GM23338 (cell line): ENCODE results near the gene SHANK2. TPM values are rescaled to one million over a fixed set of nuclear protein-coding genes. Genes with fewer than 3 reads are reported as not detected.

Experiments used
- ATAC-seq: fragments of 200-7000 bp; cut with Tn5 transposase; 3 replicates; pipeline ENCODE4 v1.9.1; 2020
- DNase-seq: peaks from one replicate; pipeline ENCODE4 v3.0.0-alpha.2; 2015; ENCODE audit warnings: low spot score
- H2AFZ ChIP-seq: fragments of 200-600 bp; sonication (generic); 2 replicates; pipeline ENCODE4 v1.8.0; 2016; ENCODE audit warnings: antibody characterized with exemption, mild to moderate bottlenecking, moderate library complexity
- H3F3A ChIP-seq: fragments of 200-600 bp; sonication (generic); replicated peaks from 2 replicates; pipeline ENCODE4 v1.8.0; 2017; ENCODE audit warnings: antibody characterized with exemption, mixed run types, low read depth
- H3K27ac ChIP-seq: fragments of 200-600 bp; sonication (generic); 2 replicates; pipeline ENCODE4 v1.6.1; 2016; ENCODE audit warnings: low read depth
- H3K27me3 ChIP-seq: fragments of 200-600 bp; sonication (generic); 2 replicates; pipeline ENCODE4 v1.8.0; 2016; ENCODE audit warnings: mild to moderate bottlenecking, mixed run types, moderate library complexity; ENCODE audit not compliant: insufficient read depth
- H3K36me3 ChIP-seq: fragments of 200-600 bp; sonication (generic); 2 replicates; pipeline ENCODE4 v1.8.0; 2016; ENCODE audit warnings: mild to moderate bottlenecking; ENCODE audit not compliant: insufficient read depth
- H3K4me1 ChIP-seq: fragments of 200-600 bp; sonication (generic); 2 replicates; pipeline ENCODE4 v1.8.0; 2016; ENCODE audit warnings: mild to moderate bottlenecking, moderate library complexity; ENCODE audit not compliant: insufficient read depth
- H3K4me2 ChIP-seq: fragments of 200-600 bp; sonication (generic); 2 replicates; pipeline ENCODE4 v1.7.1; 2017; ENCODE audit warnings: mixed run types
- H3K4me3 ChIP-seq: fragments of 200-600 bp; sonication (generic); 2 replicates; pipeline ENCODE4 v1.6.1; 2016; ENCODE audit warnings: mixed run types
- H3K79me2 ChIP-seq: fragments of 200-600 bp; sonication (generic); replicated peaks from 2 replicates; pipeline ENCODE4 v1.8.0; 2017; ENCODE audit warnings: mild to moderate bottlenecking; ENCODE audit not compliant: insufficient read depth
- H3K9me2 ChIP-seq: fragments of 200-600 bp; sonication (generic); 2 replicates; pipeline ENCODE4 v1.8.0; 2017; ENCODE audit not compliant: insufficient read depth
- H4K20me1 ChIP-seq: fragments of 200-600 bp; sonication (generic); replicated peaks from 2 replicates; pipeline ENCODE4 v1.8.0; 2017; ENCODE audit warnings: mild to moderate bottlenecking; ENCODE audit not compliant: insufficient read depth
- H3K27ac Mint-ChIP-seq: 2 replicates; pipeline ENCODE4 v1.8.0; 2020; ENCODE audit warnings: inconsistent platforms, mild to moderate bottlenecking, moderate library complexity, mixed read lengths
- H3K27me3 Mint-ChIP-seq: 3 replicates; pipeline ENCODE4 v1.8.0; 2022; ENCODE audit warnings: low read depth, mild to moderate bottlenecking, moderate library complexity, mixed read lengths, inconsistent platforms; ENCODE audit not compliant: insufficient read depth, poor library complexity
- H3K36me3 Mint-ChIP-seq: 3 replicates; pipeline ENCODE4 v1.8.0; 2021; ENCODE audit warnings: low read depth, mild to moderate bottlenecking, inconsistent platforms, moderate library complexity, mixed read lengths
- H3K4me1 Mint-ChIP-seq: 3 replicates; pipeline ENCODE4 v1.8.0; 2020; ENCODE audit warnings: mild to moderate bottlenecking, inconsistent platforms, mixed read lengths
- H3K4me3 Mint-ChIP-seq: 3 replicates; pipeline ENCODE4 v1.8.0; 2021; ENCODE audit warnings: moderate library complexity, mild to moderate bottlenecking, inconsistent platforms, mixed read lengths
- H3K9me3 Mint-ChIP-seq: 3 replicates; pipeline ENCODE4 v1.8.0; 2020; ENCODE audit warnings: moderate library complexity, mild to moderate bottlenecking, inconsistent platforms, mixed read lengths
- CREB1 ChIP-seq: fragments of 250-450 bp; sonication (Bioruptor Pico); IDR thresholded peaks from 2 replicates; pipeline ENCODE4 v1.5.0; 2020; ENCODE audit warnings: low read depth, mild to moderate bottlenecking, moderate library complexity
- CTCF ChIP-seq, 2 experiments: fragments of 200-600 bp in 1 of 2; sonication (generic) in 1 of 2; conservative IDR thresholded peaks; 2 replicates each; pipeline versions ENCODE4 v1.5.1 to v1.6.1; 2016 to 2017; ENCODE audit warnings: antibody characterized with exemption in 2 of 2, low read depth in 2 of 2, mild to moderate bottlenecking in 2 of 2, moderate library complexity in 1 of 2
- ETS1 ChIP-seq: IDR thresholded peaks from 2 replicates; pipeline ENCODE4 v1.6.1; 2016; ENCODE audit warnings: antibody characterized with exemption
- EZH2 ChIP-seq: fragments of 200-600 bp; sonication (generic); IDR thresholded peaks from one replicate; pipeline ENCODE4 v1.8.0; 2017; ENCODE audit warnings: antibody characterized with exemption, mild to moderate bottlenecking, low read depth; ENCODE audit not compliant: unreplicated experiment
- EZH2phosphoT487 ChIP-seq: fragments of 200-600 bp; sonication (generic); IDR thresholded peaks from one replicate; pipeline ENCODE4 v1.8.1; 2018; ENCODE audit warnings: antibody characterized with exemption; ENCODE audit not compliant: unreplicated experiment
- JUNB ChIP-seq: IDR thresholded peaks from one replicate; pipeline ENCODE4 v1.6.1; 2016; ENCODE audit warnings: antibody characterized with exemption; ENCODE audit not compliant: unreplicated experiment
- NANOG ChIP-seq: IDR thresholded peaks from 2 replicates; pipeline ENCODE4 v1.6.1; 2016; ENCODE audit warnings: antibody characterized with exemption, borderline replicate concordance
- POLR2AphosphoS5 ChIP-seq: IDR thresholded peaks from 2 replicates; pipeline ENCODE4 v1.6.1; 2016; ENCODE audit warnings: antibody characterized with exemption, low read depth
- REST ChIP-seq: IDR thresholded peaks from one replicate; pipeline ENCODE4 v1.6.1; 2018; ENCODE audit warnings: antibody characterized with exemption; ENCODE audit not compliant: unreplicated experiment
- STAT1 ChIP-seq: IDR thresholded peaks from one replicate; pipeline ENCODE4 v1.6.1; 2016; ENCODE audit warnings: antibody characterized with exemption; ENCODE audit not compliant: unreplicated experiment
- ZNF114 ChIP-seq: fragments of 250-450 bp; sonication (Bioruptor Pico); IDR thresholded peaks from 2 replicates; pipeline ENCODE4 v1.5.0; 2020; ENCODE audit warnings: mild to moderate bottlenecking, moderate library complexity
- ZNF331 ChIP-seq: fragments of 250-450 bp; sonication (Bioruptor Pico); IDR thresholded peaks from 2 replicates; pipeline ENCODE4 v1.5.0; 2020; ENCODE audit warnings: low read depth, mild to moderate bottlenecking, moderate library complexity
- ZNF462 ChIP-seq: fragments of 250-450 bp; sonication (Bioruptor Pico); IDR thresholded peaks from 2 replicates; pipeline ENCODE4 v1.5.0; 2020; ENCODE audit warnings: mild to moderate bottlenecking, moderate library complexity
- polyA plus RNA-seq: library from polyadenylated mRNA; unstranded; fragments of >200 nt; fragmentation: Nextera tagmentation; extraction: Ambion mirVana; gene quantifications from 2 replicates; pipeline ENCODE4 v1.2.1, GENCODE V29; 2016
- total RNA-seq: library from RNA; depleted of rRNA; stranded (reverse); fragments of >200 nt; shearing (Covaris generic); gene quantifications from 2 replicates; pipeline ENCODE4 v1.2.3, GENCODE V29; 2014

Gene SHANK2
- total and polyA plus RNA-seq, 2 experiments from 2014 or later = 22.0 to 81.4 TPM

GRCh38 chr11:71228961-71229360 lies 23.4 kb downstream of the SHANK2 start:
- Histone ChIP-seq H3K79me2 (peaks cover 99% of the 10 kb centered on the region), H2AFZ (no peak overlapping the region), H4K20me1 (peaks cover 49% of the 10 kb centered on the region), H3K27ac (no peak overlapping the region), H3K4me2 (no peak overlapping the region), H3F3A (no peaks in the 10 kb centered on the region; the same call in 1 of the 2 replicates), H3K4me1 (peaks cover 15% of the 10 kb centered on the region), H3K27me3 (no peaks in the 10 kb centered on the region), H3K9me2 (no peaks in the 10 kb centered on the region), H3K4me3 (no peak overlapping the region), H3K36me3 (no peaks in the 10 kb centered on the region; the same call in 1 of the 2 replicates)
- Mint-ChIP-seq H3K4me3 (no peak overlapping the region), H3K36me3 (peaks cover 58% of the 10 kb centered on the region), H3K27ac (no peak overlapping the region), H3K4me1 (peaks cover 18% of the 10 kb centered on the region), H3K27me3 (no peaks in the 10 kb centered on the region), H3K9me3 (peaks cover 18% of the 10 kb centered on the region)
- ATAC-seq (no peak), DNase-seq (no peak)
- TF ChIP-seq JUNB (no peak), ETS1 (no peak), STAT1 (no peak), POLR2AphosphoS5 (no peak), CREB1 (CRISPR knock-in tag) (no peak), ZNF462 (CRISPR knock-in tag) (no peak), ZNF114 (CRISPR knock-in tag) (no peak), EZH2 (no peak), ZNF331 (CRISPR knock-in tag) (no peak), CTCF (conservative IDR thresholded peaks at IDR 0.05; ENCODE audit: low read depth in 2 of 2) (no peak), EZH2phosphoT487 (no peak), REST (no peak), NANOG (no peak)
